NCI-H345 treated with DMSO at 0.1 percent for 48 hours (cell line): Measurements from ENCODE around the gene ARAP2.

Experiments
- DNase-seq: peaks from one replicate; lab custom pipeline; 2025; ENCODE audit not compliant: unreplicated experiment; lab: John Stamatoyannopoulos, UW

ARAP2 gene

DNA sequence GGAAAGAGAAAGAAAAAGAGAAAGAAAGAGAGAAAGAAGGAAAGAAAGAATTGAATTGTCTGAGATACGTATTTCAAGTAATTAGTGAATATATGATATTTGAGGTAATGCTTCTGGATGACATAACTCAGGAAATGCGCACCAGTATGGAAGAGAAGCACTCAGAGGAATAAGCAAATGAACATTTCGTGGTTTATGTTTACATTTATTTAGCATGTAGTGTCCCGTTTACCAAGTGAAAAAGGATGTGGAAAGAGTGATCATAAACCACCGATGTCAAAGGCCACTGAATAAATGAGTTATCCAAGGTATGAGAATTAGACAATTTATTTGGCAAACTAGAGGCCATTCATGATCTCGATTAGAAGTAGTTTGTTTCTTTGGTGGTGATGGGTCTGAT is 200.4 kb downstream of the ARAP2 start:
- DNase-seq = no peak

DNA sequence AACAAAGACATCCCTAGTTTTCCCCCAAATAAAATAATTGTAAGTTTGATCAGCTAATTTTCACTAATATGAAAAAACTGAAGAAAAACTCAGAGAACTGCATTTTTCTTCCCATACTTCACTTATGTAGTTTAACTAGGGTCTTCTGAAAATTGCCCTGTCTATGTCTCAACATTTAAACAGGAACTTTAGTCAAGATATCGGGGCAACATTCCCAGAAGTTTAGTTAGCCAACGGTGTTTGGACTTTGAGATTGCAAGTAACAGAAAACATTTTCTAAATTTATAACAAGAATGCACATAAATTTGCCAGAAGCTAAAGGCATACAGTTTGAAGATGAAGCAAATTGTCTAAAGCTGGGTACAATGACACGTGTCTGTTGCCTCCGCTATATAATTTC is 201.1 kb downstream of the ARAP2 start:
- DNase-seq = no peak

DNA sequence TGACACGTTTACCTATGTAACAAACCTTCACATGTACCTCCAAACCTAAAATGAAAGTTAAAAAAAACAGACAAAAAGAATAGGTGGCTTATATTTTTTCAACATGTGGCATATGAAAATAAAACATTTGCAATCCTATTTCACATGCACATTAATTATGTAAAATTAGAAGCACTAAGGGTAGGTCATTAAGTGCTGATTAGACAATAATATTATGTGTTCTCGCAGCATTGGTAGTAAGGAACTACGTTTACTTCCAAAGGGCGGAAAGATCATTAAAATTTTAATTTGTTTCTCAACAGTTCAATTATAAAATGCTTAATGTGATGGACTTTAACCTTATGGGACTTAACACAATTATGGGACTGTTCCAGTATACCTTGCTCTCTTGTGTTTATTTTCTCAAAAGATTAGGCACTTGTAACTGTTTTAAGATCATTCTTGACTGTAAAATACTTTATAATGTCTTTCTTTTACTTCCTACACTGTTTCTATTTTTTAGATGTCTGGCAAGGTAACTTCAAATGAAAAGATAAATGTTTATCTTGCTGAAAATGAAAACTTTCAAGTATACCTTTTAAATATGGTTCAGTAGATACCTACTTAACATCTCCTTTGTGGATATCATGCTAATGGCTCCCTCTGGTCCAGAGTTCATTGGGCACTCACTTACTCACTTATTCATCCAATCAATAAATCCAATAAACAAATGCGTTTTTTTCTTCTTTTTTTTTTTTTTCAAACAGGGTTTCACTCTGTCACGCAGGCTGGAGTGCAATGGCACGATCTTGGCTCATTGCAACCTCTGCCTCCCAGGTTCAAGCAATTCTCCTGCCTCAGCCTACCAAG is 202.0 kb downstream of the ARAP2 start:
- no peak for DNase-seq

GRCh38 chr4:36041340-36041739 is 203.0 kb downstream of the ARAP2 start:
- no peak for DNase-seq

GRCh38 chr4:36039026-36039425 is 205.3 kb downstream of the ARAP2 start:
- DNase-seq = no peak

- no peak for DNase-seq
Observed at GRCh38 chr4:36038491-36038890, 205.8 kb downstream of the ARAP2 start.

GRCh38 chr4:36037127-36037526 is 207.2 kb downstream of the ARAP2 start:
- no peak for DNase-seq

GRCh38 chr4:36029951-36030350 is 214.4 kb downstream of the ARAP2 start:
- DNase-seq = no peak

DNA sequence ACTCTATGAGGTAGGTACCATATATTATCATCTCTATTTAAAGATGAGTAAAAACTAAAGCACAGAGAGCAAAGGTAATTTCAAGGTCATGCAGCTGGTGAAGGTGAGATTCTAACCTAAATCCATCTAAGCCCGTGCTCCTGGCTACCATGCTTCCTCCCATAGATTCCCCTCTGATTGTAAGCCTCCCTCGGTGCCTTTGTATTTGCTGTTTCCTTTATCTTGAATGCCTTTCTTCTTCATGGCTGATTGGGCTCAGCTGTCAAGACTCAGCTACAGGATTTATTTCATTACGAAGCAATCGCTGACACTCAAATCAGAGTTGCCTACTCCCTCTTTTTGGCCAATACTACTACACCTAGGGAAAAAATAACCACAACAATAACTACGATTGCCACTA is 217.1 kb downstream of the ARAP2 start:
- DNase-seq = no peak

DNA sequence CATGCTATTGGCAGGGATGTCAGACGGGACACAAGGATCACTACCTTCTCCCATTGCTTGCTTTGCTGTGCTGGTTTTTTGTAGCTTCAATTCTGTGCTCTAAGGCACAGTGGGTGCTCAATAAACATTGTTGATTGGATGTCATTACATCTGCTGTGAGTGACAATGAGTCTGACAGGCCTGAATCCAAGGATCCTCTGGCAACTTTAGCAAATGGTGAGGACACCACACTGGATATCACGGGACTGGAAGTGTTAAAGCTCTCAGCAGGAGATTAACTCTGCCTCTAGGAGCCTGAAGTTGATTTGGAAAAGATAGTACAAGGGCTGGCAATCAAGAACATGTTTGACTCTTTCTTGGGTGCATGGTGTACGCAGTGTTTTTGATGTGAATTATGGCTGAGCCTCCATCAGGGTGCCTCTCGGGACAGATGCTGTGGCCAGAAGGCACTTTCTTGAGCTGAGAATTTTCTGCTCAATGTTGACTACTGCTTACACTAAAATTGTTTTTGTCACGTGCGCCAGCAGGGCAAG is 217.9 kb downstream of the ARAP2 start:
- DNase-seq = no peak

GRCh38 chr4:36024901-36025660 is 219.2 kb downstream of the ARAP2 start:
- no peak for DNase-seq

DNA sequence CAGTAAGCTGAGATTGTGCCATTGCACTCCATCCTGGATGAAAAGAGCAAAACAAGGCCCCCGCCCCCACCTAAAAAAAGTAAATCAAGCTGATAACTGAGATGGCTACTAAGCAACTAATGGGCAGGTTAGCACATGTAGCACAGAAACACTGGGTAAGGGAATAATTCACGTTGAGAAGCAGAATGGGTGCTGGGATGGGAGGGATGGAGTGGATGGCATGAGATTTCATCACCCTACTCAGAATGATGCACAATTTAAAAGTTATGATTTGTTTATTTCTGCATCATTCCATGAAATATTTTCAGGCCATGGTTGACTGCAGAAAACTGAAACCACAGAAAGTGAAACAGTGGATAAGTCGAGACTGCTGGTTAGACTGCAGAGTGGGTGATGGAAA is 224.0 kb downstream of the ARAP2 start:
- no peak for DNase-seq
